WERI-Rb-1 (cell line): ENCODE measurements around the gene ZDHHC3.

ENCODE experiments used
- DNase-seq: peaks from one replicate; pipeline ENCODE4 v3.0.0-alpha.2; 2020
- H3K27ac ChIP-seq: fragments of 250-450 bp; sonication (Bioruptor Pico); 2 replicates; pipeline ENCODE4 v1.5.1; 2020; ENCODE audit warnings: mild to moderate bottlenecking, moderate library complexity
- H3K27me3 ChIP-seq: fragments of 250-450 bp; sonication (Bioruptor Pico); 2 replicates; pipeline ENCODE4 v1.5.1; 2021; ENCODE audit warnings: mild to moderate bottlenecking, low read depth, moderate library complexity; ENCODE audit not compliant: insufficient read depth, severe bottlenecking
- H3K36me3 ChIP-seq: fragments of 250-450 bp; sonication (Bioruptor Pico); 2 replicates; pipeline ENCODE4 v1.5.1; 2020; ENCODE audit warnings: mild to moderate bottlenecking, moderate library complexity
- H3K4me3 ChIP-seq: 2 replicates; pipeline ENCODE4 v1.5.1; 2011; ENCODE audit warnings: low read depth, mild to moderate bottlenecking, control low read depth, low read length
- H3K9me3 ChIP-seq: fragments of 250-450 bp; sonication (Bioruptor Pico); 2 replicates; pipeline ENCODE4 v1.5.1; 2021; ENCODE audit warnings: mild to moderate bottlenecking, moderate library complexity; ENCODE audit not compliant: severe bottlenecking
- CTCF ChIP-seq: IDR thresholded peaks from 2 replicates; pipeline ENCODE4 v1.5.1; 2011; ENCODE audit warnings: low read depth, mild to moderate bottlenecking, control low read depth, inconsistent platforms, low read length

The ZDHHC3 gene

GRCh38 chr3:44887101-44887500, 88.9 kb downstream of the ZDHHC3 start:
- no peaks in the 10 kb centered on the region for H3K9me3 ChIP-seq

DNA sequence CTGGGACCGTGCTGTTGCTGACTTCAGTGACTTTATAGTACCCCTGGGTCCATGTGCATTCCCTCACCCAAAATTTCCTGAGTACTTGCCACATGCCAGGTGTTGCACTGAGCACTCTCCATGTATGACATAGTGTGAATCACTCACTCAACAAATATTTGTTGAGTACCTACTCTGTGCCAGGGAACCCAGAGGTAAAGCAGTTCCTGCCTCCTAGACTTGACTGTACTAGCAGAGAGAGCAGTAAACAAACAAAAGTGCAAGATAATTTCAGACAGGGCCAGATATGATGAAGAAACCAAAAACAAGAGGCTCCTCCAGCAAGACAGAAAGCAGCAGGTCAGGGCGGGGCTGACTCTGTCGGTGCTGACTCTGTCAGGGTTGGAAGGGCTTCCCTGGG, 89.4 kb downstream of the ZDHHC3 start:
- no peak for TF ChIP-seq CTCF
- no peak overlapping the region for H3K27ac ChIP-seq
- no peak overlapping the region for H3K4me3 ChIP-seq
- H3K27me3 ChIP-seq: no peaks in the 10 kb centered on the region
- no peak for DNase-seq
- no peaks in the 10 kb centered on the region for H3K36me3 ChIP-seq
- H3K9me3 ChIP-seq: no peaks in the 10 kb centered on the region

More at GRCh38 chr3:44887101-44887500, 88.9 kb downstream of the ZDHHC3 start:
- no peak for DNase-seq
- no peak for TF ChIP-seq CTCF
- H3K4me3 ChIP-seq: no peak overlapping the region
- H3K36me3 ChIP-seq: no peaks in the 10 kb centered on the region
- H3K27ac ChIP-seq: no peak overlapping the region
- H3K27me3 ChIP-seq: no peaks in the 10 kb centered on the region

DNA sequence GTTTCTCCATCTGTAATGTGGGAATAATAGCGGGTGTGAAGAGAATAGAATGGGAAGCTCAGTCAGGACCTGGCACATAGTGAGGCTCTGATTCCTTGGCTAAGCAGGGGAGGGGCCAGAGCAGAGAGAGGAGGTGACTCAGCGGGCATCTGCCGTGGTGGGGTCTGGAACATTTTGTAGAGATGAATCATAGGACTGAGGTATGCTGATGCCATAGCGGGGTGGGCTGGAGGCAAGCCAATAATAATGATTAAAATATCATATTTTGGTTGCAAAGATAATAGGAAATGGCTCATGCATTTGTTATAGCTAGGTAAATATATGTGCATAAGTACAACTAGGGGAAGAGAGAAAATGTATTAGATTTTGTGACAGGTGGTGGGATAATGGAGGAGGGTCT, 90.4 kb downstream of the ZDHHC3 start:
- Histone ChIP-seq H3K9me3 (no peaks in the 10 kb centered on the region), H3K4me3 (no peak overlapping the region), H3K27ac (no peak overlapping the region), H3K36me3 (no peaks in the 10 kb centered on the region), H3K27me3 (no peaks in the 10 kb centered on the region)
- TF ChIP-seq CTCF: no peak
- DNase-seq: no peak

- Histone ChIP-seq H3K4me3 (no peak overlapping the region), H3K36me3 (no peaks in the 10 kb centered on the region), H3K9me3 (no peaks in the 10 kb centered on the region), H3K27ac (no peak overlapping the region), H3K27me3 (no peaks in the 10 kb centered on the region)
- TF ChIP-seq CTCF: no peak
- DNase-seq: no peak
Observed at GRCh38 chr3:44883999-44884431, 92.0 kb downstream of the ZDHHC3 start.

- peak; percentile 34; the same call in 1 of the 2 replicates for TF ChIP-seq CTCF
- Histone ChIP-seq H3K27me3 (no peaks in the 10 kb centered on the region), H3K36me3 (no peaks in the 10 kb centered on the region), H3K9me3 (no peaks in the 10 kb centered on the region), H3K27ac (no peak overlapping the region), H3K4me3 (no peak overlapping the region)
- DNase-seq: no peak
Observed at GRCh38 chr3:44883213-44883955, 92.6 kb downstream of the ZDHHC3 start.

DNA sequence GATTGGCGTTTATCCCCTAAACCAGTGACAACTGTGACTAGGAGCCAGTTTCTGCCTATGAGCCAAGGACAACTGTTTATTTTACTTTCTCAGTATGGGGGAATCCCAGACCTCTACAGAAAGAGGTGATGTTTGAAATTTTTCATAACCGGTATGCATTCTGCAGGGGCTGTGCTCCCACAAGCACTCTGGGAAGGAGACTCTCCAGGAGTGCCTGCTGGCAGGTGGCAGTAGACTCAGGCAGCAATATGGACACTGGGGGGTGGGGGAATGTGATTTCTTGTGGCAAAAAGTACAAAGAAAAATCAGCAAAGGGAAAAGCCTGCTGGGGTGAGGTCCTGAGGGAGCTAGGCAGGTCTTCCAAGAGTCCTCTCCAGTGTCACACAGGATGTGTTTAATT, 95.7 kb downstream of the ZDHHC3 start:
- H3K36me3 ChIP-seq: no peaks in the 10 kb centered on the region
- H3K27me3 ChIP-seq: no peaks in the 10 kb centered on the region
- H3K4me3 ChIP-seq: no peak overlapping the region
- H3K27ac ChIP-seq: no peak overlapping the region
- DNase-seq: no peak
- TF ChIP-seq CTCF: no peak
- no peaks in the 10 kb centered on the region for H3K9me3 ChIP-seq
